DMS53 treated with DMSO at 0.1 percent for 48 hours (cell line): ENCODE data around the gene RING1.
"Not testable (repeated sequence)": the region's sequence is repeated elsewhere in the genome, so short reads cannot be mapped to it uniquely, and the experiment has no call there.

ENCODE experiments used
- DNase-seq: peaks from one replicate; lab custom pipeline; 2025; ENCODE audit not compliant: unreplicated experiment; lab: John Stamatoyannopoulos, UW

Gene RING1

GRCh38 chr6:33205191-33206026 is 2.9 kb upstream of the RING1 start:
- DNase-seq: no peak

GRCh38 chr6:33206027-33206863 is 2.1 kb upstream of the RING1 start:
- no peak for DNase-seq

- DNase-seq: no peak
These were observed 1.3 kb upstream of the RING1 start for GRCh38 chr6:33206864-33207551.

- DNase-seq: peak; percentile 23
These were observed 679 bp upstream of the RING1 start for GRCh38 chr6:33207552-33208090.

- DNase-seq: no peak
These were observed 1.6 kb downstream of the RING1 start for GRCh38 chr6:33209856-33210255.

GRCh38 chr6:33211136-33211535 is 2.8 kb downstream of the RING1 start:
- no peak for DNase-seq

GRCh38 chr6:33211666-33212422 is 3.5 kb downstream of the RING1 start:
- no peak for DNase-seq

GRCh38 chr6:33212857-33213165 is 4.5 kb downstream of the RING1 start:
- DNase-seq: no peak

GRCh38 chr6:33213166-33213988 is 5.1 kb downstream of the RING1 start:
- no peak for DNase-seq

GRCh38 chr6:33213989-33214335 is 5.7 kb downstream of the RING1 start:
- no peak for DNase-seq

GRCh38 chr6:33215271-33216116 is 7.2 kb downstream of the RING1 start:
- DNase-seq: no peak

- DNase-seq: no peak
These were observed 7.9 kb downstream of the RING1 start for GRCh38 chr6:33216117-33216649.

GRCh38 chr6:33217246-33217645 is 8.9 kb downstream of the RING1 start:
- no peak for DNase-seq

- no peak for DNase-seq
These were observed 9.4 kb downstream of the RING1 start for GRCh38 chr6:33217681-33218080.

- DNase-seq: not testable (repeated sequence)
These were observed 18.3 kb downstream of the RING1 start for GRCh38 chr6:33226503-33227120.

GRCh38 chr6:33235221-33235634 is 26.9 kb downstream of the RING1 start:
- DNase-seq: no peak

GRCh38 chr6:33236328-33236727 is 28.0 kb downstream of the RING1 start:
- no peak for DNase-seq

- DNase-seq: no peak
These were observed 28.6 kb downstream of the RING1 start for GRCh38 chr6:33236852-33237251.
